A549 (cell line): ENCODE results near the gene ZIC4. TPM values are rescaled to one million over a fixed set of nuclear protein-coding genes. Genes with fewer than 3 reads are reported as not detected.

Source experiments
- ATAC-seq, 2 experiments: fragments of 200-7000 bp in 1 of 2; fragments of >200 bp in 1 of 2; cut with Nextera tagmentation in 1 of 2; cut with Tn5 transposase in 1 of 2; 3 replicates each; pipeline versions ENCODE4 v1.8.0 to v1.9.1; 2018 to 2020; ENCODE audit warnings: mild to moderate bottlenecking in 1 of 2, moderate library complexity in 1 of 2
- CTCF ChIA-PET: fragments of 300-600 bp; sonication (Branson Sonifier 250); formaldehyde crosslinking; extraction: SDS; loops from one replicate; lab custom pipeline; 2021; ENCODE audit warnings: antibody characterized with exemption, inconsistent platforms; lab: Yijun Ruan, JAX
- POLR2A ChIA-PET: fragments of 350-600 bp; formaldehyde crosslinking; extraction: SDS; loops from one replicate; lab custom pipeline; 2021; ENCODE audit warnings: antibody characterized with exemption, inconsistent platforms; lab: Yijun Ruan, JAX
- DNase-seq, 2 experiments: peaks; one replicate each; pipeline versions ENCODE4 v3.0.0 to v3.0.0-alpha.2; 2011 to 2016; ENCODE audit warnings: low read depth in 1 of 2, low spot score in 1 of 2
- FAIRE-seq: peaks from 2 replicates; lab custom pipeline; 2011; peaks lifted over from hg19 to GRCh38; lab: Jason Lieb, UNC
- H3K27ac ChIP-seq, 2 experiments: fragments of >200 bp; sonication (Bioruptor Twin); formaldehyde crosslinking; 3 replicates each; pipeline ENCODE4 v1.5.1; 2016 to 2017
- H3K4me1 ChIP-seq: fragments of >200 bp; sonication (Bioruptor Twin); formaldehyde crosslinking; 3 replicates; pipeline ENCODE4 v1.6.1; 2016
- H3K4me2 ChIP-seq: fragments of >200 bp; sonication (Bioruptor Twin); formaldehyde crosslinking; 3 replicates; pipeline ENCODE4 v1.6.1; 2016
- H3K4me3 ChIP-seq: fragments of >200 bp; sonication (Bioruptor Twin); formaldehyde crosslinking; 3 replicates; pipeline ENCODE4 v1.5.1; 2016
- H3K9me3 ChIP-seq: fragments of >200 bp; sonication (Bioruptor Twin); formaldehyde crosslinking; 3 replicates; pipeline ENCODE4 v1.6.1; 2016
- CBX2 ChIP-seq: fragments of 200-600 bp; sonication (generic); IDR thresholded peaks from 2 replicates; pipeline ENCODE4 v1.6.1; 2016; ENCODE audit warnings: low read depth, mild to moderate bottlenecking, borderline replicate concordance
- CHD4 ChIP-seq: fragments of 200-600 bp; sonication (generic); IDR thresholded peaks from 2 replicates; pipeline ENCODE4 v1.6.1; 2016; ENCODE audit warnings: antibody characterized with exemption, mild to moderate bottlenecking, borderline replicate concordance
- E2F6 ChIP-seq: IDR thresholded peaks from 2 replicates; pipeline ENCODE4 v1.6.1; 2012; ENCODE audit warnings: low read depth, borderline replicate concordance
- FOSL2 ChIP-seq, 2 experiments: fragments of 450-650 bp in 1 of 2; fragments of >200 bp in 1 of 2; sonication (Bioruptor Twin) in 1 of 2; formaldehyde crosslinking; IDR thresholded peaks; 2 replicates each; pipeline versions ENCODE4 v1.5.0 to v1.6.1; 2016 to 2020; ENCODE audit warnings: mild to moderate bottlenecking in 1 of 2, moderate library complexity in 1 of 2
- FOXS1 ChIP-seq: fragments of 250-450 bp; sonication (Bioruptor Pico); IDR thresholded peaks from 2 replicates; pipeline ENCODE4 v1.5.0; 2020; ENCODE audit warnings: mild to moderate bottlenecking, moderate library complexity
- GATA3 ChIP-seq: IDR thresholded peaks from 2 replicates; pipeline ENCODE4 v1.6.1; 2012; ENCODE audit warnings: borderline replicate concordance
- HDAC2 ChIP-seq: fragments of 200-600 bp; sonication (generic); IDR thresholded peaks from 2 replicates; pipeline ENCODE4 v1.6.1; 2016
- HEYL ChIP-seq: fragments of 250-450 bp; sonication (Bioruptor Pico); IDR thresholded peaks from 2 replicates; pipeline ENCODE4 v1.8.0; 2021; ENCODE audit warnings: mild to moderate bottlenecking, moderate library complexity
- HOXA7 ChIP-seq: fragments of 250-450 bp; sonication (Bioruptor Pico); IDR thresholded peaks from 2 replicates; pipeline ENCODE4 v1.5.0; 2020; ENCODE audit warnings: mild to moderate bottlenecking, moderate library complexity
- KDM1A ChIP-seq: fragments of 200-600 bp; sonication (generic); IDR thresholded peaks from 2 replicates; pipeline ENCODE4 v1.6.1; 2016; ENCODE audit warnings: low read depth, mild to moderate bottlenecking
- KDM5A ChIP-seq: fragments of 200-600 bp; sonication (generic); IDR thresholded peaks from 2 replicates; pipeline ENCODE4 v1.6.1; 2016; ENCODE audit warnings: antibody characterized with exemption, mild to moderate bottlenecking
- MAFK ChIP-seq: fragments of 450-650 bp; IDR thresholded peaks from 2 replicates; pipeline ENCODE4 v1.6.1; 2014; ENCODE audit not compliant: partially characterized antibody
- MAZ ChIP-seq: fragments of 150-350 bp; IDR thresholded peaks from 2 replicates; pipeline ENCODE4 v1.6.1; 2014; ENCODE audit warnings: antibody characterized with exemption, low read depth, low read length, borderline replicate concordance
- NPAS2 ChIP-seq: fragments of 250-450 bp; sonication (Bioruptor Pico); IDR thresholded peaks from 2 replicates; pipeline ENCODE4 v1.8.0; 2022; ENCODE audit warnings: mild to moderate bottlenecking, moderate library complexity, borderline replicate concordance
- NR3C1 ChIP-seq: fragments of >200 bp; sonication (Bioruptor Twin); formaldehyde crosslinking; IDR thresholded peaks from 3 replicates; pipeline ENCODE4 v1.6.1; 2017
- PBX3 ChIP-seq: IDR thresholded peaks from 2 replicates; pipeline ENCODE4 v1.6.1; 2012
- PHF8 ChIP-seq: fragments of 200-600 bp; sonication (generic); IDR thresholded peaks from 2 replicates; pipeline ENCODE4 v1.6.1; 2016; ENCODE audit warnings: low read depth, mild to moderate bottlenecking, antibody characterized with exemption, moderate library complexity, borderline replicate concordance
- TFCP2L1 ChIP-seq: fragments of 250-450 bp; sonication (Bioruptor Pico); IDR thresholded peaks from 2 replicates; pipeline ENCODE4 v1.5.0; 2021; ENCODE audit warnings: mild to moderate bottlenecking
- TP53 ChIP-seq: fragments of 250-450 bp; sonication (Bioruptor Pico); IDR thresholded peaks from 2 replicates; pipeline ENCODE4 v1.5.0; 2021; ENCODE audit warnings: mild to moderate bottlenecking, moderate library complexity
- USF2 ChIP-seq: fragments of 450-650 bp; IDR thresholded peaks from 2 replicates; pipeline ENCODE4 v1.6.1; 2014; ENCODE audit warnings: antibody characterized with exemption
- ZC3H11A ChIP-seq: fragments of 450-650 bp; IDR thresholded peaks from 2 replicates; pipeline ENCODE4 v1.6.1; 2014; ENCODE audit warnings: antibody characterized with exemption, mild to moderate bottlenecking
- ZFP36 ChIP-seq: fragments of 450-650 bp; IDR thresholded peaks from 2 replicates; pipeline ENCODE4 v1.6.1; 2014; ENCODE audit warnings: borderline replicate concordance; ENCODE audit not compliant: partially characterized antibody
- ZNF302 ChIP-seq: fragments of 250-450 bp; sonication (Bioruptor Pico); IDR thresholded peaks from 2 replicates; pipeline ENCODE4 v1.9.0; 2021; ENCODE audit warnings: inconsistent platforms, mild to moderate bottlenecking, moderate library complexity
- ZSCAN20 ChIP-seq: fragments of 250-450 bp; sonication (Bioruptor Pico); IDR thresholded peaks from 2 replicates; pipeline ENCODE4 v1.8.0; 2022; ENCODE audit warnings: mild to moderate bottlenecking, moderate library complexity
- WGBS: methylation state at CpG from one replicate; pipeline ENCODE4 v1.1.6; 2017; ENCODE audit errors: missing lambda C conversion rate; 5-methylcytosine and 5-hydroxymethylcytosine counted together
- polyA plus RNA-seq, 4 experiments: library from polyadenylated mRNA; depleted of rRNA in 3 of 4; stranded (reverse); fragments of >200 nt; fragmentation: RNase III in 1 of 4; extraction: RNeasy Plus Mini Kit Qiagen cat#74134 plus additional on column Dnase treatment in 1 of 4; gene quantifications; 2 replicates in 3 of 4; 3 replicates in 1 of 4; pipeline ENCODE4 v1.2.3, GENCODE V29; 2011 to 2017

The ZIC4 gene
- polyA plus RNA-seq, 2 of the 4 experiments (the other 2 are of a cell fraction): not detected

GRCh38 chr3:147425388-147425850, 19.1 kb upstream of the ZIC4 start:
- Histone ChIP-seq H3K4me2 (no peak overlapping the region), H3K27ac (no peak overlapping the region), H3K4me3 (no peak overlapping the region), H3K4me1 (no peaks in the 10 kb centered on the region), H3K9me3 (no peaks in the 10 kb centered on the region)
- TF ChIP-seq TP53 (CRISPR knock-in tag): no peak
- TF ChIP-seq MAZ: no peak
- no peak for TF ChIP-seq HOXA7 (CRISPR knock-in tag)
- no peak for TF ChIP-seq KDM5A
- no peak for TF ChIP-seq TFCP2L1 (CRISPR knock-in tag)
- TF ChIP-seq NR3C1: no peak
- TF ChIP-seq GATA3: no peak
- TF ChIP-seq HDAC2: no peak
- no peak for TF ChIP-seq PBX3
- TF ChIP-seq NPAS2 (CRISPR knock-in tag): no peak
- TF ChIP-seq ZFP36: no peak
- TF ChIP-seq CHD4: no peak
- TF ChIP-seq HEYL: no peak
- no peak for TF ChIP-seq CBX2
- ChIA-PET CTCF (no interaction called here), POLR2A (no interaction called here)
- WGBS: 3% methylated on average over 1 of the region's 1 CpG
- FAIRE-seq: no peak
- no peak for DNase-seq
- ATAC-seq: no peak

- Histone ChIP-seq H3K4me3 (no peak overlapping the region), H3K4me2 (no peak overlapping the region), H3K27ac (no peak overlapping the region), H3K9me3 (no peaks in the 10 kb centered on the region), H3K4me1 (no peaks in the 10 kb centered on the region)
- ATAC-seq: no peak
- TF ChIP-seq E2F6 (no peak), USF2 (no peak), FOSL2 (IDR thresholded peaks at IDR 0.05) (no peak), FOSL2 (CRISPR knock-in tag; IDR thresholded peaks at IDR 0.05) (no peak), PHF8 (no peak), ZC3H11A (no peak), ZNF302 (no peak), FOXS1 (CRISPR knock-in tag) (no peak), KDM1A (no peak), MAZ (no peak), ZSCAN20 (CRISPR knock-in tag) (no peak), MAFK (no peak), GATA3 (no peak)
- no peak for DNase-seq
- ChIA-PET CTCF (interaction anchor here (0.6 kb wide), 1 partner anchor 39 kb away, joined by 3 read pairs; no protein-coding TSS in a partner anchor), POLR2A (no interaction called here)
- WGBS: 58% methylated on average over 14 of the region's 14 CpGs
- no peak for FAIRE-seq
Observed at GRCh38 chr3:147424581-147425387, 18.4 kb upstream of the ZIC4 start.
